Measurements from ENCODE around the gene UQCRHL.

UQCRHL gene

GRCh38 chr1:15799004-15799867, 8.2 kb downstream of the UQCRHL start:
- no peak for DNase-seq (ENCODE audit: low read depth in 1 of 2, low spot score in 1 of 2)

GRCh38 chr1:15797614-15798390, 9.6 kb downstream of the UQCRHL start:
- no peak for DNase-seq (ENCODE audit: low read depth in 1 of 2, low spot score in 1 of 2)

- DNase-seq (ENCODE audit: low read depth in 1 of 2, low spot score in 1 of 2) = no peak
Measured at GRCh38 chr1:15796086-15796462, 11.4 kb downstream of the UQCRHL start.

GRCh38 chr1:15788624-15789301, 18.7 kb downstream of the UQCRHL start:
- DNase-seq (ENCODE audit: low read depth in 1 of 2, low spot score in 1 of 2) = no peak

GRCh38 chr1:15786581-15786980, 20.9 kb downstream of the UQCRHL start:
- no peak for DNase-seq (ENCODE audit: low read depth in 1 of 2, low spot score in 1 of 2)

- DNase-seq (ENCODE audit: low read depth in 1 of 2, low spot score in 1 of 2) = no peak
Measured at GRCh38 chr1:15785683-15786082, 21.8 kb downstream of the UQCRHL start.

- DNase-seq (ENCODE audit: low read depth in 1 of 2, low spot score in 1 of 2) = no peak
Measured at GRCh38 chr1:15777909-15778707, 29.3 kb downstream of the UQCRHL start.

- no peak for DNase-seq (ENCODE audit: low read depth in 1 of 2, low spot score in 1 of 2)
Measured at GRCh38 chr1:15775706-15776105, 31.7 kb downstream of the UQCRHL start.

GRCh38 chr1:15771836-15772515, 35.5 kb downstream of the UQCRHL start:
- no peak for DNase-seq (ENCODE audit: low read depth in 1 of 2, low spot score in 1 of 2)

GRCh38 chr1:15770313-15770962, 37.0 kb downstream of the UQCRHL start:
- DNase-seq (ENCODE audit: low read depth in 1 of 2, low spot score in 1 of 2) = no peak

GRCh38 chr1:15768388-15768787, 39.1 kb downstream of the UQCRHL start:
- DNase-seq (ENCODE audit: low read depth in 1 of 2, low spot score in 1 of 2) = no peak

GRCh38 chr1:15767941-15768340, 39.5 kb downstream of the UQCRHL start:
- no peak for DNase-seq (ENCODE audit: low read depth in 1 of 2, low spot score in 1 of 2)

GRCh38 chr1:15765495-15766194, 41.8 kb downstream of the UQCRHL start:
- DNase-seq (ENCODE audit: low read depth in 1 of 2, low spot score in 1 of 2) = no peak

GRCh38 chr1:15764890-15765289, 42.6 kb downstream of the UQCRHL start:
- no peak for DNase-seq (ENCODE audit: low read depth in 1 of 2, low spot score in 1 of 2)

- no peak for DNase-seq (ENCODE audit: low read depth in 1 of 2, low spot score in 1 of 2)
Measured at GRCh38 chr1:15764269-15764764, 43.1 kb downstream of the UQCRHL start.

GRCh38 chr1:15762546-15762945, 44.9 kb downstream of the UQCRHL start:
- DNase-seq (ENCODE audit: low read depth in 1 of 2, low spot score in 1 of 2) = no peak

GRCh38 chr1:15761366-15762128, 45.9 kb downstream of the UQCRHL start:
- no peak for DNase-seq (ENCODE audit: low read depth in 1 of 2, low spot score in 1 of 2)

GRCh38 chr1:15760520-15761211, 46.8 kb downstream of the UQCRHL start:
- no peak for DNase-seq (ENCODE audit: low read depth in 1 of 2, low spot score in 1 of 2)
